HCEC 1CT (cell line): ENCODE measurements around the gene ST6GALNAC5.
"Not testable (repeated sequence)": the region's sequence is repeated elsewhere in the genome, so short reads cannot be mapped to it uniquely, and the experiment has no call there.

ENCODE experiments used
- DNase-seq: peaks from one replicate; pipeline ENCODE4 v3.0.0-alpha.2; 2017

Gene ST6GALNAC5

GRCh38 chr1:76939050-76939816 is 72.0 kb downstream of the ST6GALNAC5 start:
- peak; percentile 80 for DNase-seq

- DNase-seq = no peak
Observed at GRCh38 chr1:76939817-76940216, 72.5 kb downstream of the ST6GALNAC5 start.

- no peak for DNase-seq
Observed at GRCh38 chr1:76940571-76941335, 73.5 kb downstream of the ST6GALNAC5 start.

GRCh38 chr1:76942549-76942948 is 75.3 kb downstream of the ST6GALNAC5 start:
- peak; percentile 67 for DNase-seq

GRCh38 chr1:76944942-76945341 is 77.7 kb downstream of the ST6GALNAC5 start:
- DNase-seq = no peak

GRCh38 chr1:76948846-76949245 is 81.6 kb downstream of the ST6GALNAC5 start:
- no peak for DNase-seq

GRCh38 chr1:76949503-76949902 is 82.2 kb downstream of the ST6GALNAC5 start:
- peak; percentile 90 for DNase-seq

- peak; percentile 78 for DNase-seq
Observed at GRCh38 chr1:76950306-76950705, 83.0 kb downstream of the ST6GALNAC5 start.

GRCh38 chr1:76951153-76951552 is 83.9 kb downstream of the ST6GALNAC5 start:
- peak; percentile 77 for DNase-seq

GRCh38 chr1:76955652-76956051 is 88.4 kb downstream of the ST6GALNAC5 start:
- no peak for DNase-seq

- no peak for DNase-seq
Observed at GRCh38 chr1:76957961-76958360, 90.7 kb downstream of the ST6GALNAC5 start.

- DNase-seq = no peak
Observed at GRCh38 chr1:76958828-76959227, 91.5 kb downstream of the ST6GALNAC5 start.

GRCh38 chr1:76959556-76959955 is 92.3 kb downstream of the ST6GALNAC5 start:
- no peak for DNase-seq

- DNase-seq = no peak
Observed at GRCh38 chr1:76961181-76961819, 94.0 kb downstream of the ST6GALNAC5 start.

GRCh38 chr1:76961820-76962207 is 94.5 kb downstream of the ST6GALNAC5 start:
- no peak for DNase-seq

GRCh38 chr1:76981267-76981666 is 114.0 kb downstream of the ST6GALNAC5 start:
- DNase-seq = not testable (repeated sequence)

GRCh38 chr1:76989976-76990375 is 122.7 kb downstream of the ST6GALNAC5 start:
- DNase-seq = no peak

- no peak for DNase-seq
Observed at GRCh38 chr1:76993036-76993435, 125.8 kb downstream of the ST6GALNAC5 start.

- DNase-seq = peak; percentile 93
Observed at GRCh38 chr1:76998582-76999223, 131.4 kb downstream of the ST6GALNAC5 start.

GRCh38 chr1:77007675-77008074 is 140.4 kb downstream of the ST6GALNAC5 start:
- no peak for DNase-seq

GRCh38 chr1:77010937-77011336 is 143.7 kb downstream of the ST6GALNAC5 start:
- no peak for DNase-seq

GRCh38 chr1:77012066-77012465 is 144.8 kb downstream of the ST6GALNAC5 start:
- DNase-seq = no peak
